H1 (cell line): ENCODE data around the gene GUCY1A2. TPM values are rescaled to one million over a fixed set of nuclear protein-coding genes. Genes with fewer than 3 reads are reported as not detected.

ENCODE experiments used
- CTCF ChIA-PET: fragments of 300-600 bp; sonication (Branson Sonifier 250); formaldehyde crosslinking; loops from one replicate; lab custom pipeline; 2021; ENCODE audit not compliant: partially characterized antibody; lab: Charles Lee
- POLR2A ChIA-PET: fragments of 300-600 bp; sonication (Branson Sonifier 250); formaldehyde crosslinking; loops from one replicate; lab custom pipeline; 2021; ENCODE audit warnings: inconsistent platforms; ENCODE audit not compliant: partially characterized antibody; lab: Charles Lee
- DNase-seq, 2 experiments: peaks; one replicate each; pipeline versions ENCODE4 v3.0.0 to v3.0.0-alpha.2; 2010 to 2022; ENCODE audit warnings: low spot score in 2 of 2, low read depth in 1 of 2, mixed read lengths in 1 of 2
- FAIRE-seq: peaks from 2 replicates; lab custom pipeline; 2011; peaks lifted over from hg19 to GRCh38; lab: Jason Lieb, UNC
- H2AFZ ChIP-seq: 2 replicates; pipeline ENCODE4 v1.8.1; 2012; ENCODE audit warnings: low read length, inconsistent platforms
- H2AK5ac ChIP-seq: 2 replicates; pipeline ENCODE4 v1.6.1; 2013; ENCODE audit warnings: low read depth, low read length
- H2BK120ac ChIP-seq: replicated peaks from 2 replicates; pipeline ENCODE3; 2013; ENCODE audit warnings: low read depth, low read length, inconsistent platforms
- H2BK12ac ChIP-seq: 2 replicates; pipeline ENCODE4 v1.6.1; 2013; ENCODE audit warnings: low read depth, low read length
- H2BK15ac ChIP-seq: 2 replicates; pipeline ENCODE4 v1.6.1; 2013; ENCODE audit warnings: low read length
- H2BK20ac ChIP-seq: 2 replicates; pipeline ENCODE4 v1.6.1; 2013; ENCODE audit warnings: low read length
- H2BK5ac ChIP-seq: 2 replicates; pipeline ENCODE4 v1.6.1; 2013; ENCODE audit warnings: low read depth, low read length
- H3K14ac ChIP-seq: 2 replicates; pipeline ENCODE4 v1.6.1; 2013; ENCODE audit warnings: inconsistent platforms; ENCODE audit not compliant: insufficient read length
- H3K18ac ChIP-seq: 2 replicates; pipeline ENCODE4 v1.6.1; 2013; ENCODE audit warnings: low read length; ENCODE audit errors: extremely low read depth
- H3K23ac ChIP-seq: 2 replicates; pipeline ENCODE4 v1.6.1; 2013; ENCODE audit warnings: inconsistent platforms; ENCODE audit not compliant: insufficient read length
- H3K23me2 ChIP-seq: 2 replicates; pipeline ENCODE4 v1.6.1; 2013; ENCODE audit warnings: low read depth, low read length
- H3K27ac ChIP-seq: 2 replicates; pipeline ENCODE4 v1.6.1; 2011; ENCODE audit warnings: low read depth, low read length, inconsistent platforms
- H3K27me3 ChIP-seq, 4 experiments: replicated peaks in 1 of 4; 1 replicate in 1 of 4; 2 replicates in 3 of 4; pipeline versions ENCODE4 v1.6.1 to v1.8.1; 2011 to 2013; ENCODE audit warnings: low read length in 3 of 4, mild to moderate bottlenecking in 3 of 4, inconsistent platforms in 2 of 4, mixed read lengths in 2 of 4, moderate library complexity in 1 of 4; ENCODE audit not compliant: control insufficient read depth in 3 of 4, insufficient read depth in 3 of 4; ENCODE audit errors: extremely low read depth in 1 of 4
- H3K36me3 ChIP-seq, 4 experiments: 2 replicates each; pipeline versions ENCODE4 v1.6.1 to v1.8.1; 2011 to 2013; ENCODE audit warnings: mild to moderate bottlenecking in 4 of 4, low read length in 3 of 4, moderate library complexity in 2 of 4, control low read depth in 1 of 4, inconsistent platforms in 1 of 4; ENCODE audit not compliant: insufficient read depth in 4 of 4, control insufficient read depth in 2 of 4
- H3K4ac ChIP-seq: replicated peaks from 2 replicates; pipeline ENCODE3; 2013; ENCODE audit warnings: low read length, low read depth, mixed read lengths, inconsistent platforms; ENCODE audit not compliant: insufficient read length
- H3K4me1 ChIP-seq, 4 experiments: replicated peaks in 1 of 4; 1 replicate in 1 of 4; 2 replicates in 3 of 4; pipeline versions ENCODE4 v1.6.1 to v1.8.1; 2011 to 2013; ENCODE audit warnings: low read length in 3 of 4, inconsistent platforms in 2 of 4, mixed read lengths in 1 of 4; ENCODE audit not compliant: insufficient read depth in 4 of 4, control insufficient read depth in 3 of 4
- H3K4me2 ChIP-seq, 2 experiments: 2 replicates each; pipeline versions ENCODE4 v1.6.1 to v1.8.1; 2011 to 2013; ENCODE audit warnings: low read depth in 2 of 2, low read length in 2 of 2, control low read depth in 1 of 2, inconsistent platforms in 1 of 2, mild to moderate bottlenecking in 1 of 2; ENCODE audit not compliant: insufficient read depth in 1 of 2
- H3K4me3 ChIP-seq, 4 experiments: fragments of 200-600, 300-600 bp in 1 of 4; sonication (generic), shearing (Covaris generic), sonication (Bioruptor Twin) in 1 of 4; 2 replicates each; pipeline versions ENCODE4 v1.5.1 to v1.8.1; 2011 to 2016; ENCODE audit warnings: low read length in 4 of 4, low read depth in 3 of 4, control low read depth in 2 of 4, inconsistent platforms in 2 of 4, mild to moderate bottlenecking in 2 of 4, mixed read lengths in 1 of 4, moderate library complexity in 1 of 4; ENCODE audit not compliant: insufficient read depth in 2 of 4; ENCODE audit errors: extremely low read depth in 1 of 4
- H3K56ac ChIP-seq: replicated peaks from 2 replicates; pipeline ENCODE3; 2013; ENCODE audit warnings: low read depth, mild to moderate bottlenecking, mixed read lengths, low read length, inconsistent platforms; ENCODE audit not compliant: insufficient read length
- H3K79me1 ChIP-seq: 2 replicates; pipeline ENCODE4 v1.6.1; 2013; ENCODE audit warnings: low read depth, low read length, control low read depth
- H3K79me2 ChIP-seq, 2 experiments: 2 replicates each; pipeline versions ENCODE4 v1.6.1 to v1.8.1; 2012 to 2013; ENCODE audit warnings: low read length in 2 of 2, mild to moderate bottlenecking in 2 of 2, inconsistent platforms in 1 of 2; ENCODE audit not compliant: insufficient read depth in 2 of 2, control insufficient read depth in 1 of 2
- H3K9ac ChIP-seq, 4 experiments: replicated peaks in 1 of 4; 1 replicate in 1 of 4; 2 replicates in 3 of 4; pipeline versions ENCODE4 v1.6.1 to v1.8.1; 2011 to 2013; ENCODE audit warnings: low read depth in 3 of 4, low read length in 3 of 4, control low read depth in 2 of 4, mild to moderate bottlenecking in 2 of 4, moderate library complexity in 2 of 4, inconsistent platforms in 1 of 4; ENCODE audit errors: extremely low read depth in 1 of 4
- H3K9me3 ChIP-seq, 2 experiments: 2 replicates each; pipeline versions ENCODE4 v1.6.1 to v1.8.1; 2012 to 2013; ENCODE audit warnings: mild to moderate bottlenecking in 2 of 2, moderate library complexity in 2 of 2, control low read depth in 1 of 2, inconsistent platforms in 1 of 2, low read depth in 1 of 2, low read length in 1 of 2, mixed read lengths in 1 of 2; ENCODE audit not compliant: insufficient read depth in 2 of 2
- H4K20me1 ChIP-seq, 2 experiments: replicated peaks in 1 of 2; 2 replicates each; pipeline versions ENCODE3 to v1.8.1; 2011 to 2013; ENCODE audit warnings: inconsistent platforms in 2 of 2, low read length in 2 of 2, mild to moderate bottlenecking in 1 of 2; ENCODE audit not compliant: insufficient read depth in 2 of 2, control insufficient read depth in 1 of 2
- H4K5ac ChIP-seq: 2 replicates; pipeline ENCODE4 v1.6.1; 2013; ENCODE audit warnings: low read length, low read depth, mixed read lengths, inconsistent platforms; ENCODE audit not compliant: insufficient read length
- H4K8ac ChIP-seq: 2 replicates; pipeline ENCODE4 v1.8.0; 2013; ENCODE audit warnings: mild to moderate bottlenecking, moderate library complexity, low read length, inconsistent platforms; ENCODE audit not compliant: insufficient read depth; ENCODE audit errors: extremely low read depth
- H4K91ac ChIP-seq: replicated peaks from 2 replicates; pipeline ENCODE3; 2013; ENCODE audit warnings: low read length, mixed read lengths, inconsistent platforms; ENCODE audit not compliant: insufficient read length
- CTCF ChIP-seq, 3 experiments: IDR thresholded peaks; 1 replicate in 2 of 3; 2 replicates in 1 of 3; pipeline versions ENCODE4 v1.5.1 to v1.6.1; 2011; ENCODE audit warnings: low read length in 3 of 3, mild to moderate bottlenecking in 3 of 3, inconsistent platforms in 2 of 3, low read depth in 1 of 3, moderate library complexity in 1 of 3; ENCODE audit not compliant: insufficient read depth in 1 of 3; ENCODE audit errors: control extremely low read depth in 1 of 3
- EP300 ChIP-seq, 2 experiments: IDR thresholded peaks; 1 replicate in 1 of 2; 2 replicates in 1 of 2; pipeline ENCODE4 v1.6.1; 2011 to 2012; ENCODE audit warnings: low read depth in 2 of 2, low read length in 2 of 2, mild to moderate bottlenecking in 2 of 2, borderline replicate concordance in 1 of 2, inconsistent platforms in 1 of 2, moderate library complexity in 1 of 2
- KDM1A ChIP-seq: fragments of 200-600, 300-600 bp; sonication (generic); IDR thresholded peaks from 2 replicates; pipeline ENCODE4 v1.7.1; 2016; ENCODE audit warnings: mild to moderate bottlenecking, low read length, borderline replicate concordance
- TEAD4 ChIP-seq: IDR thresholded peaks from 2 replicates; pipeline ENCODE4 v1.6.1; 2012; ENCODE audit warnings: low read depth, low read length, inconsistent platforms, mixed read lengths
- WGBS, 2 experiments: shearing (Covaris generic) in 1 of 2; methylation state at CpG; one replicate each; pipeline versions ENCODE4 v1.1.6 to v1.1.7; 2013 to 2015; ENCODE audit warnings: low lambda C conversion rate in 2 of 2, mixed read lengths in 2 of 2, inconsistent platforms in 1 of 2, low coverage in 1 of 2, missing lambda C conversion rate in 1 of 2; ENCODE audit not compliant: insufficient replicate concordance in 2 of 2, insufficient coverage in 1 of 2, insufficient read length in 1 of 2; ENCODE audit errors: extremely low coverage in 1 of 2, missing lambda C conversion rate in 1 of 2; 5-methylcytosine and 5-hydroxymethylcytosine counted together
- polyA plus RNA-seq, 7 experiments: library from polyadenylated mRNA; depleted of rRNA in 3 of 7; stranded (reverse) in 5 of 7; unstranded in 2 of 7; fragments of >200 nt in 5 of 7; fragments of 200-250 nt in 2 of 7; gene quantifications; 1 replicate in 5 of 7; 2 replicates in 1 of 7; 4 replicates in 1 of 7; pipeline versions ENCODE4 v1.2.1 to v1.2.3, GENCODE V29; 2011 to 2013; ENCODE audit warnings: missing spikeins in 2 of 7, mixed read lengths in 2 of 7
- total RNA-seq: library from RNA; stranded (reverse); fragmentation: NEBNext Ultra II Directional; extraction: Animal tissue kit (Norgen Biotek cat#: 25700); gene quantifications from 2 replicates; pipeline ENCODE4 v1.2.1, GENCODE V29; 2021

The GUCY1A2 gene
- total and polyA plus RNA-seq, 2 of the 8 experiments (the other 6 are each of a cell fraction or from before 2014, with no cell fraction given): 0.11 to 1.9 TPM

GRCh38 chr11:106827687-106828086 lies 190.6 kb downstream of the GUCY1A2 start:
- Histone ChIP-seq H4K8ac (no peak overlapping the region), H3K79me2 (no peaks in the 10 kb centered on the region), H4K5ac (no peak overlapping the region), H3K79me1 (no peaks in the 10 kb centered on the region), H2BK12ac (no peak overlapping the region), H3K18ac (no peak overlapping the region), H3K27me3 (no peaks in the 10 kb centered on the region), H2AFZ (no peak overlapping the region), H3K4me3 (no peak overlapping the region), H3K14ac (no peak overlapping the region), H2AK5ac (no peak overlapping the region), H3K4me1 (no peaks in the 10 kb centered on the region), H3K4me2 (no peak overlapping the region), H2BK120ac (no peak overlapping the region), H3K27ac (no peak overlapping the region), H2BK5ac (no peak overlapping the region), H3K56ac (no peak overlapping the region), H2BK20ac (no peak overlapping the region), H2BK15ac (no peak overlapping the region), H4K91ac (no peak overlapping the region), H3K23me2 (no peaks in the 10 kb centered on the region), H3K36me3 (no peaks in the 10 kb centered on the region), H4K20me1 (no peaks in the 10 kb centered on the region), H3K4ac (no peak overlapping the region), H3K23ac (no peak overlapping the region), H3K9me3 (no peaks in the 10 kb centered on the region), H3K9ac (no peak overlapping the region)
- FAIRE-seq (no peak), DNase-seq (no peak)
- CTCF ChIA-PET: no interaction called here
- 98% methylated on average over 20 of the region's 21 CpGs; no CpG with 5 or more reads in 1 of the 2 experiments for WGBS, 2 experiments
- POLR2A ChIA-PET: no interaction called here
- TF ChIP-seq EP300 (IDR thresholded peaks at IDR 0.05; ENCODE audit: borderline replicate concordance in 1 of 2, low read depth in 2 of 2, low read length in 2 of 2) (no peak), TEAD4 (no peak), KDM1A (no peak), CTCF (IDR thresholded peaks at IDR 0.05; ENCODE audit: control extremely low read depth in 1 of 3, insufficient read depth in 1 of 3, low read depth in 1 of 3, low read length in 3 of 3) (no peak)
